Limb (tissue), 2 donors: Measurements from ENCODE around the gene EBI3.
"Not testable (repeated sequence)": the region's sequence is repeated elsewhere in the genome, so short reads cannot be mapped to it uniquely, and the experiment has no call there.

Experiments
- DNase-seq, 2 donors: peaks; one replicate each; pipeline ENCODE4 v3.0.0-alpha.2; 2016; ENCODE audit errors: extremely low spot score in 2 of 2

EBI3 gene

DNA sequence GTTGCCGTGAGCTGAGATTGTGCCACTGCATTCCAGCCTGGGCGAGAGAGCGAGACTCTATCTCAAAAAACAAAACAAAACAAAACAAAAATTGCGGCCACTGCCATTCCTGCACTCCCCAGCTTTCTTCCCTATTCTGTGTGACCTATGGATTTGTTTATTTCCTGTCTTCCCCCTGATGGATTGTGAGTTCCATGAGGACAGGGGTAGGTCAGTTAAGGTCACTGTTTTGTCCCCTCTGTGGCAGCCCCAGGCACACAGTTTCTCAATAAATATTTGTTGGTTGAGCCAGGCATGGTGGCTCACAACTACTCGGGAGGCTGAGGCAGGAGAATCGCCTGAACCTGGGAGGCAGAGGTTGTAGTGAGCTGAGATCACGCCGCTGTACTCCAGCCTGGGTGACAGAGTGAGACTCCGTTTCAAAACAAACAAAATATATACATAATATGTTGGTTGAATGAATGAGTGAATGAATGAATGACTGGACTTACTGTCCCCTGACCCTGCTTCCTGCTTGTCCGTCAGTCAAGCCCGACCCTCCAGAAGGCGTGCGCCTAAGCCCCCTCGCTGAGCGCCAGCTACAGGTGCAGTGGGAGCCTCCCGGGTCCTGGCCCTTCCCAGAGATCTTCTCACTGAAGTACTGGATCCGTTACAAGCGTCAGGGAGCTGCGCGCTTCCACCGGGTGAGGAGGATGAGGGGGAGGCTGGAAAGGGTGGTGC lies 5.0 kb downstream of the EBI3 start:
- DNase-seq = no peak

DNA sequence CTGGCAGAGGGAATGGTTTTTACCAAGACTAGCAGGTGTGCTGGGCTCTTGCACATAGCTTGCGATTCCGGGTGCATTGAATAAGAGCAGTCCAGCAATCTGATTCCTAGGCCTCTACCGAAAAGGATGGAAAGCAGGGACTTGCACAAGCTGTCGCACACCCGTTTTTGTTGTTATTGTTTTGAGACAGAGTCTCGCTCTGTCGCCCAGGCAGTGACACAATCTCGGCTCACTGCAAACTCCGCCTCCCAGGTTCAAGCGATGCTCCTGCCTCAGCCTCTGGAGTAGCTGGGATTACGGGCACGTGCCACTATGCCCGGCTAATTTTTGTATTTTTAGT lies 5.5 kb downstream of the EBI3 start:
- DNase-seq = no peak

DNA sequence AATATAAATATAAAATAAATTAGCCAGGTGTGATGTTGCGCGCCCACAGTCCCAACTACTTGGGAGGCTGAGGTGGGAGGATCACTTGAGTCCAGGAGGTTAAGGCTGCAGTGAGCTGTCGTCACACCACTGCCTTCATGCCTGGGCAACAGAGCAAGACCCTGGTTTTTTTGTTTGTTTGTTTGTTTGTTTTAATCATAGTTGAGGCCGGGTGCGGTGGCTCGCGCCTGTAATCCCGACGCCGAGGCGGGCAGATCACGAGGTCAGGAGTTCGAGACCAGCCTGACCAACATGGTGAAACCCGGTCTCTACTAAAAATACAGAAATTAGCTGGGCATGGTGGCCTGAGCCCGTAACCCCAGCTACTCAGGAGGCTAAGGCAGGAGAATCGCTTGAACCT lies 8.2 kb downstream of the EBI3 start:
- DNase-seq = not testable (repeated sequence)

DNA sequence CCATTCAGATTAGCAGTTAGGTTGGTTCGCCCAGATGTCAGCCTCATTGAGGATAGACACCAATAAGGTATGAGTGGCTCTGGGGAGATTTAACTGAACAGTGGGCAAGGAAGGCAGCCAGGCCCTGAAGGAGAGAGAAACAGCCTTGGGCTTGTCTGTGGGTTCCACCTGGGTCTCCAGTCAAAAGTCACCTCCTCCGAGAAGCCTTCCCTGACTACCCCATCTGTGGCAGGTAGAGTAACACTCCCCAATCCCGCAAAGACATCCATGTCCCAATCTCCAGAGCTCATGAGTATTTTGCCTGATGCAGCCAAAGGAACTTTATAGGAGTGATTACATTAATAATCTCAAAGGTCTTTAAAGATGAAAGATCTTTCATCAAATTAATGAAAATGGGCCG lies 9.5 kb downstream of the EBI3 start:
- no peak for DNase-seq

DNA sequence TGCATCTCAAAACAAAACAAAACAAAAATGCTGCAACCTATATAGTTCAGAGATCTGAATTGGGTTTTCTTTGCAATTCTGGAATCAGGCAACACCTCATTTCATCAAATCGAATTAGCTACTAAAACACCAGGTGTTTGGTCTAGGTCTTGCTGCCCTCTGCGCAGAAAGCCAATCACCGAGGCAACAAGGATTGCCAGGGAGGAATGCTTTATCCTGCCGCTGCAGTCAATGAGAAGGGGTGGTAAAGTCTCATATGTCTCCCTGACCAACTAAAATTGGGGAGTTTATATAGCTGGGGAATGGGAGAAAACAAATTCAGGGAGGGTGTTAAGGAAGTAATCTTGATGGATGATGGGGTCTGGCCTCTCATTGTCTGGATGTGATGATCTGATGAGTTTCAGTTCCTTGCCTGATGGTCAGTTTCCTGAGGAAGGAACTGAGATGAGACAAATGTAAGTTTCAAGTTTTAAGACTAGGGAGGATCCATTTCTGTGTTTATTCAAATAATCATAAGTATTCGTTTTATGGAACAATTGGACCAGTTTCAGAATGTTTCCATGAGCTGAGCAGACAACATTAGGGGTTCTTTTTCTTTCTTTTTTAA lies 12.6 kb downstream of the EBI3 start:
- no peak for DNase-seq

DNA sequence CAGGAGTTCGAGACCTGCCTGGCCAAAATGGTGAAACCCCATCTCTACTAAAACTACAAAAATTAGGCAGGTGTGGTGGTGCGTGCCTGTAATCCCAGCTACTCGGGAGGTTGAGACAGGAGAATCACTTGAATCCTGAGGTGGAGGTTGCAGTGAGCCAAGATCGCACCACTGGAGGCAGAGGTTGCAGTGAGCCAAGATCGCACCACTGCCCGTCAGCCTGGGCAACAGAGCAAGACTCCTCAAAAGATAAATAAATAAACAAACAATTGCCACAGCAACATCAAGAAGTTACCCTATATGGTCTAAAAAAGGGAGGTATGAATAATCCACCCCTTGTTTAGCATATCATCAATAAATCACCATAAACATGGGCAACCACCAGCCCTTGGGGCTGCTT lies 16.6 kb downstream of the EBI3 start:
- not testable (repeated sequence) for DNase-seq

DNA sequence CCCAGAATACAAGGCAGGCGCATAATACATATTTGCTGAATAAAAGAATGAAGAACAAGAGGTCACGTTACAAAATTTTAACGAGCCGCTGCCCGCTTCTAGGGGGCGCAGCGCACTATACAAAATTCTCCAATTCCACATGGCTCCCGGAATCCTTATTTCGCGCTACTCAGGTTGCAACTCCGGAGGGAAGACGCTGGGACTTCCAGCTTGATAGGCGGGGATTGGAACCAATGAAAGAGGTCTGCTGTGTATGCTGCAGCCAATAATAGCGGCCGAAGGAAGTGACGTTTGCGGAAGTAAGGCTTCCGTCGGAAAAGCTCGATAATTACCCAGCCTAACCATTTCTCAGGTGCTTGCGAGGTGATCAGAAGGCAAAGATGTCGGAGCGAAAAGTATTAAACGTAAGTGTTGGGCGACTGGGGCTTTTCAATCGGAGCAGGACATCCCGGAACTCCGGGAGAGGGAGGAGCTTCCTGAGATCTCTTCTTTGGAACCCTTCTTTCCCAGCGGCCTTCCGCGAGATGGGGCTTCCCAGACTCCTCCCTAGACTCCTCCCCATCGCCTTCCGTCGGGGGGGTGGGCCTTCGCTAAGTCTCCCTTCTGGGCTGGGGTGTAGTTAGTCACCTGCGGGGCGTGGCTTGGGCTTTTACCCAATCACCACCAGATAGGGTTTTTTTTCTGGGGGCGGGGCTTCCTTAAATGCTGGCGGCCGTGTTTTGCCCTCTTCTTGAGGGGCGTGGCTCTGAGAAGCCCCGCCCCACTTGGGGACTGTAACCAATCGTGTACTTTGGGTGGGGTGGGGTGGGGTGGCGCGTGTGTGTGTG lies 17.7 kb downstream of the EBI3 start, which contains the start of gene YJU2:
Gene YJU2, plus strand, starts transcription at position 314 of the 827 bp plus-strand sequence. Its CDS starts 67 bp downstream, at position 381.
- DNase-seq = peak; percentile 97 to 98

DNA sequence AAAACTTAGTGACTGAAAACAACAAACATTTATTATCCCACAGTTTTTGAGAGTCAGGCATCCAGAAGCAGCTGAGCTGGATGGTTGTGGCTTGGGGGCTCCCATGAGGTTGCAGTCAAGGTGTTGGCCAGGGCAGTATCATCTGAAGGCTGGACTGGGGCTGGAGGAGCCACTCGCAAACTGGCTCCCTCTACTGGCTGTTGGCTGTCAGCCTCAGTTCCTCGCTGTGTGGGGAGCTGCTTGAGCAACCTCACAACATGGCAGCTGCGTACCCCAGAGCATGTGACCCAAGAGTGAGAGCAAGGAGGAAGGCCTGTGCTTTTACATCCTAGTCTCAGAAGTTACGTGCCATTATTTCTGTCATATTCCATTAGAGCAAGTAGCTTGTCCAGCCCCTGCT lies 27.2 kb downstream of the EBI3 start:
- DNase-seq = no peak

DNA sequence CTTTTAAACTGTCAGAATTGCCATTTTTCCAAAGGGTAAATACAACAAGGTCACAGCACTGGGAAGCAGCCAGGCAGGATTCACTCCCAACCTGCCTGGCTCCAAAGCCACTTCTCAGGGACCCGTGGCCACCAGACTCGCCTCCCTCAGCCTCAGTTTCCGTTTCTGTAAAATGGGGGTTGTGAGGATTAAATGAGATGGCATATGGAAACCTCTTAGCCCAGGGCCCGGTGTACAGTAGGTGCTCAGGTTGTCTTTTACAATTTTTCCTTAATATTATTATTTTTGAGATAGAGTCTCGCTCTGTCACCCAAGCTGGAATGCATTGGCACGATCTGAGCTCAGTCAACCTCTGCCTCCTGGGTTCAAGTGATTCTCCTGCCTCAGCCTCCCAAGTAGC lies 27.7 kb downstream of the EBI3 start:
- DNase-seq = no peak

DNA sequence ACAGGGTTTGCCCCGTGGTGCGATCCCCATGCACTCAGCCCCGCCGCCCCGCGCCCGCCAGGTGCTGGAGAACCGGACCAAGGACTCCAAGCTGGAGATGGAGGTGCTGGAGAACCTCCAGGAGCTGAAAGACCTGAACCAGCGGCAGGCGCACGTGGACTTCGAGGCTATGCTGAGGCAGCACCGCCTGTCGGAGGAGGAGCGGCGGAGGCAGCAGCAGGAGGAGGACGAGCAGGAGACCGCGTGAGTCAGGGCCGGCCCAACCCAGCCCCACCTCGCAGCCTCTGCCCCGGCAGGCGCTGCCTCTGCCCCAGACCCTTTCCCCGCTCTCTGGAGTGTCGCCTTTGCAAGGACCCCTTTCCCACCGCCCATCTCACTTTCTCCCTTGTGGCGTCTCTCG lies 28.9 kb downstream of the EBI3 start:
- no peak for DNase-seq

DNA sequence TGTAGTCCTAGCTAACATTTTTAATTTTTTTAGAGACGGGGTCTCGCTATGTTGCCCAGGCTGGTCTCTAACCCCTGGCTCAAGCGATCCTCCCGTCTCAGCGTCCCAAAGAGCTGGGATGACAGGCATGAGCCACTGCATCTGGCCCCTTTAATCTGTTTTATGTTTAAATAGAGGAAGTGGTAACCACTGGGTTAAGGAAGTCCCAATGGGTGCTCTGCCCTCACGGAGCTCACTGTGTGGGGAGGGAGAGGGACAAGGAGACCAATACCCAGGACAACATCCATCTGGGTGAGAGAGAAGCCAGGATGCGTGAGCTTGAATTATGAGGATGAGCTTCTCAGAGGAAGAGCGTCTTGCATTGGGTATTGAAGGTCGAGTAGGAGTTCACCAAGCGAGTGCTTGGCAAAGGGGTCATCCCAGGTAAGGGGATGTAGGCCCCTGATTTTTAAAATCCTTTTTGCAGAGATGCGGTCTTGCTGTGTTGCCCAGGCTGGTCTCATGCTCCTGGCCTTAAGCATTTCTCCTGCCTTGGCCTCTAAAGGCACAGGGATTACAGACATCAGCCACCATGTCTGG lies 31.4 kb downstream of the EBI3 start:
- DNase-seq = no peak

DNA sequence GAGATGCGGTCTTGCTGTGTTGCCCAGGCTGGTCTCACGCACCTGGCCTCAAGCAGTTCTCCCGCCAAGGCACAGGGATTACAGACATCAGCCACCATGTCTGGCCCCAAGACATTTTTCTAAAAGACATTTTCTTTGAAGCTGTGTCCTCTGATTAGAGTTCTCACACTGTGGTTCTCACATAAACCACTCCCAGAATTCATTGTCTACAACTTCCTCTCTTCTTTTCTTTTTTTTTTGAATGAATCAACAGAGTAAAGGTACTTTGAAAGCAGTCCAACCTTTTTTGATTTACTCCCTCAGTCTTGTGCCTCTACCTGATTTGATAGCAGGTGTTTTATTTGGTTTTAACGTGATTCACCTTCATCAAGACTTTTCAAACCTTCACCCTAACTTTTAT lies 35.5 kb downstream of the EBI3 start:
- DNase-seq = no peak

DNA sequence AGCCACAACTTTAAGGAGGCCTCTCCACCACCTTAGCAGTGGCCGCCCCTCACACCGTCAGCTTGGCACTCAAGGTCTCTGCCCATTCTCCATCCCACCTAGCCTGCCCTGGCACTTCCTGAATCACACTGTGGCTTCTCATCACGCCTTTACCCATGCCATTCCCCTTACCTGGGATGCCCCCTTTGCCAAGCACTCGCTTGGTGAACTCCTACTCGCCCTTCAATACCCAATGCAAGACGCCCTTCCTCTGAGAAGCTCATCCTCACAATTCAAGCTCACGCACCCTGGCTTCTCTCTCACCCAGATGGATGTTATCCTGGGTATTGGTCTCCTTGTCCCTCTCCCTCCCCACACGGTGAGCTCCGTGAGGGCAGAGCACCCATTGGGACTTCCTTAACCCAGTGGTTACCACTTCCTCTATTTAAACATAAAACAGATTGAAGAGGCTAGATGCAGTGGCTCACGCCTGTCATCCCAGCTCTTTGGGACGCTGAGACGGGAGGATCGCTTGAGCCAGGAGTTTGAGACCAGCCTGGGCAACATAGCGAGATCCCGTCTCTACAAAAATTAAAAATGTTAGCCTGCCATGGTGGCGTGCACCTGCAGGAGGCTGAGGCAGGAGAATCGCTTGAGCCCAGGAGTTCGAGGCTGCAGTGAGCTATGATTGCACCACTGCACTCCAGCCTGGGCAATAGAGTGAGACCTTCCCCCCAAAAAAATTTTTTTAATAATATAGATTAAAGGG lies 37.1 kb downstream of the EBI3 start:
- no peak for DNase-seq

DNA sequence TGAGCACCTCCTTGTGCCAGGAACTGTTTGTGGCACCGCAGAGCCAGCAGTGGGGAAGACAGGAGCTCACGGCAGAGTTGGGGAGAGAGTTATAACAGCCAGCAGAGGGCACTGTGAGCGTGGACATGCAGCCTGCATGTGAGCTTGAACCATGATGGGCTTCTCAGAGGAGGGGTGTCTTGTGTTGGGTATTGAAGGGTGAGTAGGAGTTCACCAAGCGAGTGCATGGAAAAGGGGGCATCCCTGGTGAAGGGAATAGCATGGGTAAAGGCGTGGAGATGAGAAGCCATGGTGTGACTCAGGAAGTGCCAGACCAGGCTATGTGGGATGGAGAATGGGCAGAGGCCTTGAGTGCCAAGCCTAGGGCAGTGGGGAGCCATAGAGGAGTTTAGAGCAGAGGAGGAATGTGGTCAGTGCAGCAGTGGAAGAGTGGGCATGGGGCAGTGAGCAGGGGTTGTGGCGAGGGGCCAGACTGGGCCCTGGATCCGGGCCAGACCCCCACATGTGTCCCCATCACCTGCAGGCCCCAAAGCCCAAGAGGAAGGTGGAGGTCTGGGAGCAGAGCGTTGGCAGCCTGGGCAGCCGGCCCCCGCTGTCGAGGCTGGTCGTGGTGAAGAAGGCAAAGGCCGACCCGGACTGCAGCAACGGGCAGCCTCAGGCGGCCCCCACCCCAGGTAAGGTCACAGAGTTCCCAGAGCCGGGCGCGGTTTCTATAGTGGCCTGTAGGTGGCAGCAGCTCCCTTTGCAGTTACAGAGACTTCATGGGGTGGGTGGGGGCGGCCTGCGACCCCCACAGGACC lies 38.0 kb downstream of the EBI3 start:
- peak; percentile 30 to 72 for DNase-seq

DNA sequence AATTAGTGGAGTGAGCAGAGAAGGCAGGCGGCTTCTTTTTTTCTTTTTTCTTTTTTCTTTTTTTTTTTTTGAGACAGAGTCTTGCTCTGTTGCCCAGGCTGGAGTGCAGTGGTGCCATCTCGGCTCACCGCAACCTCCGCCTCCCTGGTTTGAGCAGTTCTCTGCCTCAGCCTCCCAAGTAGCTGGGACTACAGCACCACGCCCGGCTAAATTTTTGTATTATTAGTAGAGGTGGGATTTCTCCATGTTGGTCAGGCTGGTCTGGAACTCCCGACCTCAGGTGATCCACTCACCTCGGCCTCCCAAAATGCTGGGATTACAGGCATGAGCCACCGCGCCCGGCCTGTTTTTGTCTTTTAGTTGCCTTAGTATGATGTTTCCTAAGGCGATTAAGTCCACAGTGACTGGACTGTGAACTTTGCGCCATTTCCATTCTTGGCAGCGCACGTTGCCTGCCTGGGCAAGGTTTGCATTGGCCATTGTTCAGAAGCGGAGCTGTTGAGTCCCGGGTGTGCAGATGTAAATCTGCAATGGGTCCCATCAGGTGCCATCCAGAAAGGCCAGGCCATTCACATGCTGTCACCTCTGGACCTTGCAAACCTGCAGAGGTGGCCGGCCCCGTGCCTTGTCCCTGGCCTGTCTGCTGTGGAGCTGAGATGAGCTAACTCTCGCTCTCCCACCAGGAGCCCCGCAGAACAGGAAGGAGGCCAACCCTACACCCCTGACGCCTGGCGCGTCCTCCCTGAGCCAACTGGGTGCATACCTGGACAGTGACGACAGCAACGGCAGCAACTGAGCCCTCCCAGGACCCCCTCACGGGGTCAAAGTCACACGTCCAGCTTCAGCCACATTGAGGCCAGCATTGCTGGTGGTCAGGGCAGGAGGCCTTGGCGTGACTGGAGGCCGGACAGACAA lies 38.8 kb downstream of the EBI3 start:
- no peak for DNase-seq

DNA sequence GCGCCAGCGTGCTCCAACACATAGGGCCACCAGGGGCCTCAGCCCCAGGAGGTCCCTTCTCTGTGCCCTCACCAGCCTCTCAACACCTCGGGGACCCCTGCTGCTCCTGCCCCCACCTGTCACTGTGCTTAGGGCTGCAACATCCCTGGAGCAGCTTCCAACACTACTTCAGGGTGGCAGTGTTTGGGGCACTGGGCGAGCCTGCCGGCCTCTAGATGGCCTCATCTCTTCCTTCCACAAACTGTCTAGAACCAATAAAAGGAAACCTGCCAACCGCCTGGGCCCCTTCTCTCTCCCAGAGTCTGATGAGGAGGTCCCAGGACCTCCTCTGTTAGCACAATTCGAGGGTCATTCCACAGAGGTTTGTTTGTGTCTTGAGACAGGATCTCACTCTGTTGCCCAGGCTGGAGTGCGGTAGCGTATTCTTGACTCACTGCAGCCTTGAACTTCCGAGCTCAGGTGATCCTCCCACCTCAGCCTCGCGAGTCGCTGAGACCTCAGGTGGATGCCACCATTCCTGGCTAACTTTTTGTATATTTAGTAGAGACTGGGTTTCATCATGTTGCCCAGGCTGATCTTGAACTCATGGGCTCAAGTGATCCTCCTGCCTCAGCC lies 39.6 kb downstream of the EBI3 start:
- DNase-seq = no peak

DNA sequence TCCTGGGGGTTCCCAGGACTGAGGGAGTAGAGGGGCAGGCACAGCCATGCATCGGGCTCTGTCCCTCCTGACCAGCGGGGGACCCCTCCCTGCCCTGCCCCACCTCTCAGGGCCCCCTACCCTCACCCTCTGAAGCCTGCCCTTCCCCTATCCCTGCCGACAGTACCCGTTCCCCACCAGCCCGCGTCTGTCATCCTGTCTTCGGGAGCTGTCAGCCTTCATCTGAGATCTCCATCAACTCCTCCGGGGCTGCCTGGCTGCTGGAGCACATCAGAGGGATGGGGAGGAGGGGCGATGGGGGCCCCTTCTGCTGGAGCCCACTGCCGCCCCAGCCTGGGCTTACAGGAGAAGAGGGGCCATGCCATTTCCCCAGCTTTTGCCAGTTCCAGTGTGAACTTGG lies 43.6 kb downstream of the EBI3 start:
- no peak for DNase-seq

DNA sequence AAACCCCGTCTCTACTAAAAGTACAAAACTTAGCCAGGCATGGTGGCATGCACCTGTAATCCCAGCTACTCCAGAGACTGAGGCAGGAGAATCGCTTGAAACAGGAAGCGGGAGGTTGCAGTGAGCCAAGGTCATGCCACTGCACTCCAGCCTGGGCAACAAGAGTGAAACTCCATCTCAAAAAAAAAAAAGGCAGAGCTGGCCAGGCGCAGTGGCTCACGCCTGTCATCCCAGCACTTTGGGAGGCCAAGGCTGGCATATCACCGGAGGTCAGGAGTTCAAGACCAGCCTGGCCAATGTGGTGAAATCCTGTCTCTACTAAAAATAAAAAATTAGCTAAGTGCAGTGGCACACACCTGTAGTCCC lies 45.0 kb downstream of the EBI3 start:
- DNase-seq = not testable (repeated sequence)

DNA sequence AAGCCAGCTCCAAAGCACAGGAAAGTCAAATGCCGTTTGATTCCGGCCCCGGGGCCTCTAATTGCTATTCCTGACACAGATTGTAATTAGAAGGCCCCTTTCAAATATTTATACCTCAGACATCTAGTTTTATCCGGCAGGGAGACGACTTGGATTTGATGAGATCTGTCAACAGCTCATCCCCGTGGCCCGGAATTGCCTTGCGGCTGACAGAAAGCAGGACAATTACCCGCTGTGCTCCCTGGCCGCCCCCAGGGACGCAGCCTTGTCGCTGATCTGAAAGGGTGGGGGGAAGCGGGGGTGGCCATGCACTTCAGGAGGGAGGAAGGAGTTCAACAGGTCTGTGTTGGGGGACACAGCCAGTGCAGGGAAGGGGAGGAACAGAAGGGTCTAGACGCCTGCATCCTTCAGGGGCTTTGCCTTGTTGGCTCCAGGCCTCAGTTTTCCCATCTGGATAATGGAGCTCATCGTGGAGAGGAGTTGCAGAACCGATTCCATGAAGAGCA lies 47.9 kb downstream of the EBI3 start:
- no peak for DNase-seq
